SKM-1 (cell line): ENCODE data around the gene CHN1.

ENCODE experiments used
- DNase-seq: peaks from one replicate; lab custom pipeline; 2025; ENCODE audit not compliant: unreplicated experiment; lab: John Stamatoyannopoulos, UW

CHN1 gene

GRCh38 chr2:174974131-174974530 lies 31.1 kb downstream of the CHN1 start:
- DNase-seq: no peak

GRCh38 chr2:174972924-174973323 lies 32.3 kb downstream of the CHN1 start:
- no peak for DNase-seq

DNA sequence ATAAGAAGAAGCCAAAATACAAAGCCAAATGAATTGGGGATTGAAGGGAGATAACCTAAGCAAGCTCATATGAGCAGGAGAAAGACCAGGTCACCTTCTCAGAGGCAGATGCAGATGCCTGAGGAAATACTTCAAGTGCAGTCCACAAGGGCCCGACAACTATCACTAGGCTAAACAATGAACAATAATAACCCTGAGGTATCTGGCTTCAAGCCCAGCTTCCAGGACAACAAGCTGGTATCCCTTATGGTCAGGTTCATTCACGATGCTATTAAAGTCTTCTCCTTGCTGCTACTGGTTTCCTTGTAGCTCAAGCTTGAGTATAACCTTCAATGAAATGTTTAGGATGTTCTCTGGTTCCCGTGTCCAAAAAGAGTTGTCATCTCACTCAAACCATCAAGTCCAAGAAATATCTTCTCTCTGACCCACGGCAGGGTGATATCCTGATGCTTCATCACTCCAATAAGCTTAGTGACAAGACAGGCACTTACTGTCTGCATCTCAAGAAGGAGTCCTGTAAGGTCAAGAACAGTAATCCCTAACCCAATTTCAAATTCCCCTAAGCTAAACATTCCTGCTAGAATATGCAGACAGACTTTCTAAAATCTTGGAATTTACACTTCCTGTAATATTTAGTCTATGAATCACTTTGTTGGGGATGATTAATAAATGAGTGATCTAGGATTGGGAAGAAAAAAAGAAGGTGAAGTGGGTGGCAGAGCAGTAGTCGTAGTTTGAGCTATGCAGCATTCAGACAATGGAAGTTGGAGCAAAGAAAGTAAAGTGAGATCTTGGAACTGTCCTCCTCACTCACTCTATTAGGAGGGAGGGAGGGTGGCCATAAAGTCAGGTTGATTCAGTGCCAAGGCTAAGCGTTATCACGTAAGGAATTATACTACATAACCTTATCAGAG lies 33.1 kb downstream of the CHN1 start:
- no peak for DNase-seq

GRCh38 chr2:174970092-174970491 lies 35.1 kb downstream of the CHN1 start:
- DNase-seq: no peak

DNA sequence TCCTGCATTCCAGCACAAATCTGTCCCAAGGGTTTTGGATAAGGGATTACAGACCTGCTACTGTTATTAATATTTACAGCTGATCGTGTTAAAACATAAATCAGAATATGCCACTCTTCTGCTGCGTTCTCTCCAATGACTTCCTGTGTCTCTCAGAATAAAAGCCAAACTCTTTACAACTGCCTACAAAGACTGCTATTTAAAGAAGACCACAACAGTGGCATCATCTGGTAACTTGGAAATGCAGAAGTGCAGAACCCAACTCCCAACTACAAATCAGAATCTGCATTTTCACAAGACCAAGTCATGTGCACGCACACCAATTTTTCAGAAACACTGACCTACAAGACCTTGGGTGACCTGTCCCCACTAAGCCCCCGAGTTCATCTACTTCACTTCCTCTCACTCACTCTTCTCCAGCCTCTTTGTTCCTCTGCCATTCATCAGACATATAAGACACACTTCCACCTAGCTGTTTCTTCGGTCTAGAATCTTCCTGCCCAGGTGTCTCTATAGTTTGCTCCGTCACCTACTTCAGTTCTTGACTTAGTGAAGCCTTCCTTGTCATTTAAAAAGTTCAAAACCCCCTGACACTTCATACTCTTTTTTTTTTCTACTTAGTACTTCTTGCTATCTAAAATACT lies 36.0 kb downstream of the CHN1 start:
- DNase-seq: no peak

- DNase-seq: no peak
Observed at GRCh38 chr2:174967691-174968260, 37.4 kb downstream of the CHN1 start.

GRCh38 chr2:174967086-174967485 lies 38.1 kb downstream of the CHN1 start:
- no peak for DNase-seq

GRCh38 chr2:174965992-174966744 lies 39.0 kb downstream of the CHN1 start:
- no peak for DNase-seq

DNA sequence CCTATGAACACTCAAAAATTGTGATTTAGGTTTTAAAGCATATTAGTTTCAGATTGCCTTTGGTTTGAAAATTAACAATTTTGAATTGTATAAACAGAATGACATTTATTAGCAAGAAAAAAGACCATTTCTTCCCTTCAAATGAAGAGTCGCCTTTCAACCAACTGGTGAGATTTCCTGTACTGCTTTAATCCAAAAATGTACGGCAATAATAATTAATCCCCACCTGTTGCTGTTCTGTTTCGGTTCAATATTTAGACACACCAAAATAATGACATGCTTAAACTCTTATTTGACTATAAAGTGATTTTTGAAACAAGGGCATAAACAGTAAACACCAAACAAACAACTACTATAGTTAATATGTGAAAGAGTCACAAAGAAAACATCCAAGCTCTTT lies 39.6 kb downstream of the CHN1 start:
- no peak for DNase-seq

DNA sequence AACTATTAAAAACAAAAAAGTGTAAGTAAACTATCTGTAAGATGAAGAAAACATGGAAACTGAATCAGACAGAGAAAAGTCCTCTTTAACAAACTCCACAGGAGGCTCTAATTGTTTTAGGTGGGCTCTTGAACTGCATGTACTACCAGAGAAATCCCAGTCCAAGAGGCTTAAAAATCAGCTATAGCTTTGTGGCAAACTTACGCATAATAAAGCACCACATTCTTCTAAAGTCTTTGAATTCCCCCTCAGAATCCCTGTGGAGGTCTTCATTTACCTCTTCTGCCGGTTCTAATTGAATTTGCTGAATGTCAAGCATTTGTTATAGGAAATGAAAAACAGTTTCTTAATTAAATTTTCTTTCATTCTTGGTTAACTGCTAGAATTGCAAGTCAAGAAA lies 40.8 kb downstream of the CHN1 start:
- no peak for DNase-seq

DNA sequence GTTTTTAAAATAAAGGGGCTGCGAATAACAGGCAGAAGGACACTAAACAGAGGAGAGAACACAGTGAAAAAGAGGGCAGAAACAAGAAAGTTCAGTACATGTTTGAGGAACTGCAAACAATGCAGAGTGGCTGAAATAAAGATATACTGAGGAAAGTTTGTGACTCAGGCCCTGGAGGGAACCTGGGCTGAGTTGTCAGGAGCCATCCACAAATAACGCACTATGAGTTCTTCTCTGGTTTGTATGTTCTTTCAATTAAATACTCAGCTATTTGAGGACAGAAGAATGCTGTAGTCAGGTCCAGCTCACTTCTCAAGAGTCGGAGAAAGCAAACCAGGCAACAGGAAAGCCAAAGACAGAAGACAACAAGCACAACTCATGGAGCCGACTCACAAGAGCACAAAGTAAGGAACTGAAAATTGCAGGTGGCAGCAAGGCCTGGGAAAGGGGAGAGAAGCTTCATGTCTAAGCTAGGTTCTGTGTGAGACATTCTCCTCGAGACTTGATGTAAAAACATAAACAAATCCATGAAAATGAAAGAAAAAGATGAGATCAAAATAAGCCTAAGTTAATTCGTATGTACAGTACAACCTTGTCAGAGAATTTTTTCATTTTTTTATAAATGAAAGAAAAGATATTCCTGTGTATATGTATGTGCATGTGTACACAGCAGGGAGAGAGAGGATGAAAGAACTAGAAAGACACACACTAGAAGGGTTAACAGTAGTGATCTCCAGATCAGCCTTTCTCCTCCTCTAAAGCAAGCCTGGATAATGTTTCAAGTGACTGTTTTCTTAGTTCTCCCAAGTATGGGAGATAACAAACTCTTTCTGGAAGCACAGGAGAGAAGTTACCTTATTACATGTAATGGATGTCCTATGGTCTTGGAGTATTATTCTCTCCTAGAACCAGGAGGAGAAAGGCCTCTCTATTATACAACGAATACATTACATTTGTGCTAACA lies 41.5 kb downstream of the CHN1 start:
- no peak for DNase-seq

DNA sequence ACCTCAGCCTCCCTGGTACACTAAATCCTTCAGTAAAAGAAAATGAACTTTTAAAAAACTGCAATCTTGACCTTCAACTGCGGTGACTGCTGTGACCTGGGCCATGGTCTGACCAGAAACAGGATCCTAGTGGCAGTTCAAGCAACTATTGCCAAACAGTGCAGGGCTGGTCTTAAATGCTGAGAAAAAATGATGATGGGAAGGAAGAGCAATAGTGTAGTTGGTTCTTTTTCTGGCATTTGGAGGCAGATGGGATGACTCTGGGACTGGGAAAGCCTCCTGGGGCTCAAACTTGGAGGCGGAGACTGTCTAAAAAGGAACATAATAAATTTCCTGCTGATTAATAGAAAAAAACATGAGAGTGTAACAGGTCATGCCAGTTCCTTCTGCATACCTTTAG lies 45.4 kb downstream of the CHN1 start:
- DNase-seq: no peak

DNA sequence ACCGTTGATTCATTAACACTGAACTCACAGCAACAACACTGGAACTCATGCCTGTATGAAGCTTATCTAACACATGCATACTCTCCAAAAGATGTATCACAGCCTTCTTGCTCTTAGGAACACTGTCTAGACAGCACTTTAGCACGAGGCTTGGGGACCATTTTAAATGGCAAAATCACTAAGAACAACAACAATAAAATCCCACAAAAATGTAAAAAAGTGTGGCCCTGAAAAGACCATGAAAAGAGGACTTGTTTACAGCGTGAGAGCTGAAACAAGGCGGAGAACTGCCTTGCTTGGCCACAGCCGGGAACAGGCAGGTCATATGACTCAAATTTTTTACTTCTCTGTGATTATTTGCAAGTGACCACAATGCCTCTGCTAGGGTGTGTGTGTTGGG lies 48.1 kb downstream of the CHN1 start:
- no peak for DNase-seq

GRCh38 chr2:174952607-174953006 lies 52.6 kb downstream of the CHN1 start:
- DNase-seq: no peak

DNA sequence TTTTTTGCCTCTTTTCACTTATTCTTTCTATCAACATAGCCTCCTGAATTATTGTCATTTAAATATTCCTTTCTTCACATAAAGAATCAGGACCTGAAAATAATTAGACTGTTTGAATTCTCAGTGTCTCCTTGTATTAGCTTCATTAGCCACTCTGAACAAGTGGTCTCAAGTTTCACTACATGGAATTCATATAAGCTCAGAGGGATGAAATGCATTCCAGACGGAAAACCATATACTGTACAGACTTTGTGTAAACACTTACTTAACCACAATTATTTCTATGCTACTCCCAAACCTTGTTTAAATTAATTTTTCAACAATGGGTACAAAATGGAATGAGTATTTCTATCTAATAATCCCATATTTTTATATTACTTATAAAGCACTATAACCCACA lies 53.4 kb downstream of the CHN1 start:
- DNase-seq: no peak

GRCh38 chr2:174949988-174950687 lies 55.0 kb downstream of the CHN1 start:
- no peak for DNase-seq

DNA sequence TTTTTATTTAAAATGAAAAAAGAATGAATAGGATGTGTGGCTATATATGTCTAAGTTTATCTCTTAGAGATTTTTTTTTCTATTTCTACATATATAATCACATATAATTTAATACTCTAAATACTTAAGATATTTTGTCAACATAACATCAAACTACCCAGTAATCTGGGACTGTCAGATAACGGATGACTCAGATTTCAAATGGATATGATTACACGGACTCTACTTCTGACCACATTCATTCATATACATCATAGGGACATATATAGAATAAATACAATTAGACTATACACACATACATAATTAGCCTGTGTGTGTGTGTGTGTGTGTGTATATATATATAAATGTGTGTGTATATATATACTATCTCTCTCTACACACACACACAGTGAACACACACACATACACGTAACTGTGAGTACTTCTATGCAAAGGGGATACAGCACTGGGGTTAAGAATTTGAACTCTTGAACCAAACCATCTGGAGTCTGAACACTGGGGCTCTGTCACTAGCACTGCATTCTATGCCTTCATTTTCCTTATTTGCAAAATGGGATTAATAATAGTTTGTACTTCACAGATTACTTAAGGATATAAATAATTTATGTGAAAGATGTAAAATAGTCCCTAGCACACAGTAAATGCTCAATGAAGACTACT lies 59.5 kb downstream of the CHN1 start:
- no peak for DNase-seq

GRCh38 chr2:174939046-174939445 lies 66.1 kb downstream of the CHN1 start:
- no peak for DNase-seq

DNA sequence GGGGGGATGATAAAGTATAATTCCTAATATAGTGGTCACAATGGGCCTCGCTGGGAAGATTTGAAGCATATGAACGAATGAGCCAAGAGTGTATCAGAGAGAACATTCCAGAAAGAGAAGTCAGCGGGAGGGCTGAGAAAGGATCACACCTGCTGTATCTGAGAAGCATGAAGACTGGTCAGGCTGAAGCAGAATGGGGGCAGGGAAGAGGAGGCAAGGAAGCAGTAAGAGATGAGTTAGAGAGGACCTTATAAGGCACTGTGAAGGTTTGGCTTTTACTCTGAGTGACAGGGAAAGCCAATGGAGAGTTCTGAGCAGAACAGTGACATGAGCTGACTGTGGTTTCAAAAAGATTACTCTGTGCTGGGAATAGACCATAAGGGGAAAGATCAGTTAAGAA lies 73.5 kb downstream of the CHN1 start:
- no peak for DNase-seq
